ENCODE measurements around the gene CTBP2. TPM values are rescaled to one million over a fixed set of nuclear protein-coding genes. Genes with fewer than 3 reads are reported as not detected.

The CTBP2 gene
- total RNA-seq, 4 donors from 2014 or later, result 41.8 to 55.9 (median 47.1) TPM

GRCh38 chr10:125025341-125025740 is 135.0 kb downstream of the CTBP2 start:
- Histone ChIP-seq H3K4me1 (peaks cover 13 to 47% (median 13%) of the 10 kb centered on the region in 3 donors), H3K27ac (no peak overlapping the region)

GRCh38 chr10:125024497-125025234 is 135.7 kb downstream of the CTBP2 start:
- peaks cover 11 to 40% (median 13%) of the 10 kb centered on the region in 3 donors for H3K4me1 ChIP-seq
- TF ChIP-seq, protein P1, sequence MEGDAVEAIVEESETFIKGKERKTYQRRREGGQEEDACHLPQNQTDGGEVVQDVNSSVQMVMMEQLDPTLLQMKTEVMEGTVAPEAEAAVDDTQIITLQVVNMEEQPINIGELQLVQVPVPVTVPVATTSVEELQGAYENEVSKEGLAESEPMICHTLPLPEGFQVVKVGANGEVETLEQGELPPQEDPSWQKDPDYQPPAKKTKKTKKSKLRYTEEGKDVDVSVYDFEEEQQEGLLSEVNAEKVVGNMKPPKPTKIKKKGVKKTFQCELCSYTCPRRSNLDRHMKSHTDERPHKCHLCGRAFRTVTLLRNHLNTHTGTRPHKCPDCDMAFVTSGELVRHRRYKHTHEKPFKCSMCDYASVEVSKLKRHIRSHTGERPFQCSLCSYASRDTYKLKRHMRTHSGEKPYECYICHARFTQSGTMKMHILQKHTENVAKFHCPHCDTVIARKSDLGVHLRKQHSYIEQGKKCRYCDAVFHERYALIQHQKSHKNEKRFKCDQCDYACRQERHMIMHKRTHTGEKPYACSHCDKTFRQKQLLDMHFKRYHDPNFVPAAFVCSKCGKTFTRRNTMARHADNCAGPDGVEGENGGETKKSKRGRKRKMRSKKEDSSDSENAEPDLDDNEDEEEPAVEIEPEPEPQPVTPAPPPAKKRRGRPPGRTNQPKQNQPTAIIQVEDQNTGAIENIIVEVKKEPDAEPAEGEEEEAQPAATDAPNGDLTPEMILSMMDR (IDR thresholded peaks at IDR 0.05), result no peak
- no peak for TF ChIP-seq POLR2A (IDR thresholded peaks at IDR 0.05)
- DNase-seq, result no peak
- intact Hi-C loops (cut with DNase I), result no loop called here
- no peak overlapping the region for H3K4me3 ChIP-seq
- peaks cover 6 to 60% (median 16%) of the 10 kb centered on the region in 3 donors for H3K36me3 ChIP-seq
- H3K27me3 ChIP-seq, result no peaks in the 10 kb centered on the region
- WGBS, 2 donors, result 50 to 58% methylated on average over 16 of the region's 16 CpGs
- peak overlapping the region in 3 of 4 donors; percentile 8 to 57 (median 9) for H3K27ac ChIP-seq
- no peaks in the 10 kb centered on the region for H3K9me3 ChIP-seq

More at GRCh38 chr10:125025341-125025740, 135.0 kb downstream of the CTBP2 start:
- Histone ChIP-seq H3K36me3 (peaks cover 6 to 60% (median 16%) of the 10 kb centered on the region in 3 donors), H3K27me3 (no peaks in the 10 kb centered on the region), H3K9me3 (no peaks in the 10 kb centered on the region), H3K4me3 (no peak overlapping the region)
- DNase-seq, result no peak
- intact Hi-C loops (cut with DNase I), result no loop called here
- TF ChIP-seq, protein P1 (IDR thresholded peaks at IDR 0.05), result no peak
- no peak for TF ChIP-seq POLR2A (IDR thresholded peaks at IDR 0.05)
- 66 to 69% methylated on average over 12 of the region's 12 CpGs for WGBS, 2 donors

- 55% methylated on average over 17 to 24 of the region's 26 CpGs for WGBS, 2 donors
- peak overlapping the region in 1 of 4 donors; percentile 16 for H3K4me3 ChIP-seq
Measured at GRCh38 chr10:125023862-125024496, 136.4 kb downstream of the CTBP2 start.

DNA sequence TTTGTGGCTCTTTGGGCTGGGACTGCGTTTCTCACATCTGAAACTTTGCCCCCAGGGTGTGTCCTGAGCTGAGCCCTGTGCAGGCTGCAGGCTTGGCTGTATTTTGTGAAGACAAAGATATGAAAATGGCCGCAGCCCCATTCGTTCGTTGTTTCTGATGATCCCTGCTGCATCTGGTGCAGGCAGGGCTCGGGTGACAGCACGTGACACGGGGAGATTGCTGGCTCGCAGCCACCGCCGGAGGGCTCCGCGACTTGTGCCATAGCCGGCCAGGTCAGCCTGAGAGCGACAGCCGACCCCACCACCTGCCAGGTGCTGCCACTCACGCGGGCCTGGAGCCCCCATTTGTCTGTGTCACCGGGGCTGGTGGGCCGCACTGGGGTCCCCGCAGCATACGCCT is 137.1 kb downstream of the CTBP2 start:
- H3K27me3 ChIP-seq, result no peaks in the 10 kb centered on the region
- H3K4me1 ChIP-seq, result peaks cover 3 to 34% (median 5%) of the 10 kb centered on the region in 3 donors
- H3K4me3 ChIP-seq, result no peak overlapping the region
- intact Hi-C loops (cut with DNase I), result no loop called here
- peaks cover 6 to 60% (median 16%) of the 10 kb centered on the region in 3 donors for H3K36me3 ChIP-seq
- no peak for DNase-seq
- no peak overlapping the region for H3K27ac ChIP-seq
- no peaks in the 10 kb centered on the region for H3K9me3 ChIP-seq
- 80 to 86% methylated on average over 6 to 12 of the region's 21 CpGs for WGBS, 2 donors
- TF ChIP-seq, protein P1 (IDR thresholded peaks at IDR 0.05), result no peak
- TF ChIP-seq POLR2A (IDR thresholded peaks at IDR 0.05), result no peak

More at GRCh38 chr10:125023862-125024496, 136.4 kb downstream of the CTBP2 start:
- H3K27me3 ChIP-seq, result no peaks in the 10 kb centered on the region
- peaks cover 6 to 60% (median 16%) of the 10 kb centered on the region in 3 donors for H3K36me3 ChIP-seq
- intact Hi-C loops (cut with DNase I), result no loop called here
- TF ChIP-seq POLR2A (IDR thresholded peaks at IDR 0.05), result no peak
- TF ChIP-seq, protein P1 (IDR thresholded peaks at IDR 0.05), result no peak
- no peak for DNase-seq
- peak overlapping the region in 3 of 4 donors; percentile 8 to 57 (median 9) for H3K27ac ChIP-seq
- H3K9me3 ChIP-seq, result no peaks in the 10 kb centered on the region
- H3K4me1 ChIP-seq, result peaks cover 5 to 34% (median 8%) of the 10 kb centered on the region in 3 donors

DNA sequence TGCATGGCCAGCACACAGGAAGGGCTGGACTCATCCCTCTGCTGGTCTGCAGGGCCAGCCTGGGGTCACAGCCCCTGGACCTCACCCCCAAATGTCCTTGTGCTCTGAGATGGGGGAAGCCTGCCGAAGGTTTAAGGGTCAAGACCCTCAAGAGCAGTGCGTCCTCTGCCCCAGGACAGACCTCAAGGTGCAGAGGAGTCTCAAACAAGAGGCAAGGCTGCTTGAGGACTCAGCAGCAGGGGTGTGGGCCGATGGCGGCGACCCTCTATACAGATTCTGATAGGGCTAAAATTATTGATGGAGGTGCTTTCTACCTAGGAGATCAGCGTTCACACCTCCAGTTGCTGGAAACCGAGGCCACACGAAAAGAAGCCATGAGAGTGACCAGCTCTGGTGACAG is 137.7 kb downstream of the CTBP2 start:
- no peak overlapping the region for H3K27ac ChIP-seq
- intact Hi-C loops (cut with DNase I), result no loop called here
- no peaks in the 10 kb centered on the region for H3K27me3 ChIP-seq
- DNase-seq, result no peak
- no peak overlapping the region for H3K4me3 ChIP-seq
- no peaks in the 10 kb centered on the region for H3K9me3 ChIP-seq
- TF ChIP-seq, protein P1 (IDR thresholded peaks at IDR 0.05), result no peak
- WGBS, 2 donors, result 93 to 94% methylated on average over 6 to 7 of the region's 8 CpGs
- H3K36me3 ChIP-seq, result peaks cover 6 to 60% (median 16%) of the 10 kb centered on the region in 3 donors
- peaks cover 5 to 35% (median 8%) of the 10 kb centered on the region in 3 donors for H3K4me1 ChIP-seq
